GM12874 (cell line): Measurements from ENCODE around the gene PAX8.

ENCODE experiments used
- TF ChIP-seq, protein P1 (sequence below): IDR thresholded peaks from 2 replicates; pipeline ENCODE4 v1.5.1; 2011; ENCODE audit warnings: low read depth, mild to moderate bottlenecking, control low read depth, low read length, moderate library complexity; ENCODE audit not compliant: insufficient read depth

PAX8 gene

DNA sequence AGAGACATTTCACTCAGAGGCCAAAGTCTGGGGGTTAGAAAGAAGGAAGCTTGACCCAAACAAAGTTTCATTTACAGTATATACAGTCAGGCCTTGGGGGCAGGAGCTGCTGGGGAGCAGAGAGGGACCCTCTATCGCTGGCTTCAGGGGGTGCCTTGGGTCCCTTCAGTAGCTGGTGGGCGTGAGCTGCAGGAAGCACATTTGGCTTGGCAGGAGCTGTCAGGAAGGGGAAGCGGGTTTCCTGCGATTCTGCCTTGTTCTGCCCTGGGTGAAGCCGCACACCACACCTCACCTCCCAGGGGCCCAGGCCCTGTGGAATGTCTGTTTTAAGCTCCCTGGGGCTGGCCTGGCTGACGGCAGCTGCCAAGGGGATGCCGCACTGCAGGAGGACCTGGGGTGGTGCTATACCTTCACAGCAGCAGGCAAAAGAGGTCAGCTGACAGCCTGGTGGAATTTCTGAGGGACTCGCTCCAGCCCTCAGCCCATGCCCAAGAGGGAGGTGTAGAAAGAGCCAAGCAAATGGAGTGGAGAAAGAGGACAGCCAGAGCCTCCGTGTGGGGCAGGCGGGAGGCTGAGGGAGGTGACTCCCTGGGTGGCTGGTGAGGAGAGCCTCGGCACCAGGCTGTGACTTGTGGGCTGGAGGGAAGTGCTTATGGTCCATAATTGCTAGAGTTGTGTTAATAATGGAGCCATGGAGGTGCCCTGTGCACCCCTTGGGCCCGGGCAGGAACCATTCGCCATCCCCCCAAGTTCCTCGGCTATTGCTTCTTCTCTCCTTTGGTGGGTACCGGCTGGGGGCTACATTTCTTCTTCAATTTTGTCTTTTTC lies 61.1 kb downstream of the PAX8 start:
- TF ChIP-seq, protein P1, sequence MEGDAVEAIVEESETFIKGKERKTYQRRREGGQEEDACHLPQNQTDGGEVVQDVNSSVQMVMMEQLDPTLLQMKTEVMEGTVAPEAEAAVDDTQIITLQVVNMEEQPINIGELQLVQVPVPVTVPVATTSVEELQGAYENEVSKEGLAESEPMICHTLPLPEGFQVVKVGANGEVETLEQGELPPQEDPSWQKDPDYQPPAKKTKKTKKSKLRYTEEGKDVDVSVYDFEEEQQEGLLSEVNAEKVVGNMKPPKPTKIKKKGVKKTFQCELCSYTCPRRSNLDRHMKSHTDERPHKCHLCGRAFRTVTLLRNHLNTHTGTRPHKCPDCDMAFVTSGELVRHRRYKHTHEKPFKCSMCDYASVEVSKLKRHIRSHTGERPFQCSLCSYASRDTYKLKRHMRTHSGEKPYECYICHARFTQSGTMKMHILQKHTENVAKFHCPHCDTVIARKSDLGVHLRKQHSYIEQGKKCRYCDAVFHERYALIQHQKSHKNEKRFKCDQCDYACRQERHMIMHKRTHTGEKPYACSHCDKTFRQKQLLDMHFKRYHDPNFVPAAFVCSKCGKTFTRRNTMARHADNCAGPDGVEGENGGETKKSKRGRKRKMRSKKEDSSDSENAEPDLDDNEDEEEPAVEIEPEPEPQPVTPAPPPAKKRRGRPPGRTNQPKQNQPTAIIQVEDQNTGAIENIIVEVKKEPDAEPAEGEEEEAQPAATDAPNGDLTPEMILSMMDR: no peak

DNA sequence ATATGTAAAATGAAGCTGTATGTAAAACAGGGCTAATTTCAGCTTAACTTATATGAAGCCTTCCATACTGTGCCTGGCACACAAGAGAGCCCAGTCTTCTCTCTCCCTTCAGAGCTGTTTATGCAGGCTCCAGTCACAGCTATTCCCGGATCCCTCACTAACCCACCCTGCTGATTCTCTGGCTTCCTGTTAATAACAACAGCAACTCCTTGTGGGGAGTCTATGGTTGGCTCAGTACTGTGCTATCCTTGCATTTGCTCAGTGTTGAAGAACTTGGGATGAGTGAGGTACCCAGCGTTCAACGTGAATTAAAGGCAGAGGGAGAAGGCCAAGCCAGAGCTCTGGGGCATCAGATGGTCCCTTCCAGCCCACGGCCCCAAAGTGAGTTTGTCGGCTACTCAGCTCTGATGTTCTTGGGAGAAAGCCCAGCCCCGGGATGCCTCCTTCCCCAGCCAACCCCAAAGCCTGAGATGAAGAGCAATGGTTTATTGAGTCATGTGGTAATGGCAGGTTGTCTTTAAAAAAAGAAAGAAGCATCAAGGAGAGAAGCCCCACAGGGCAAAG lies 61.7 kb downstream of the PAX8 start:
- TF ChIP-seq, protein P1: no peak

DNA sequence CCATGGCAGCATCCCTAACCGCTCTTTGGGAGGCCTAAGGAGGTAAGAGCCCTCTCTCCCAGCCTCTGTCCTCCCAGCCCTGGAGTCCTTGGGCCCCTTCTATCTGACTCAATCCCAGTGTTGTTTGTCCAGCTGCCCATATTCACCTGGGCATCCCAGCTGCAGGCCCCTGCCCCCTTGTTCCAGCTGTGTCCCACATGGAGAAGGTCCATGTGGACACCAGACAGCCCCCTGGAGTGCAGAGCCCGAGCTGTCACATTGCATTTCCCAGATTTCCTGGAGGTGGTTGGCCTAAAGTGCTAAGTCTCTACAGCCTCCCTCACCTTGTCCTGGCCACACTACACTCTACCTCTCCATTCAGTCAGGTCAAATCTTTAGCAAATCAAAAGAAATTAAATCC lies 62.4 kb downstream of the PAX8 start:
- TF ChIP-seq, protein P1: no peak

DNA sequence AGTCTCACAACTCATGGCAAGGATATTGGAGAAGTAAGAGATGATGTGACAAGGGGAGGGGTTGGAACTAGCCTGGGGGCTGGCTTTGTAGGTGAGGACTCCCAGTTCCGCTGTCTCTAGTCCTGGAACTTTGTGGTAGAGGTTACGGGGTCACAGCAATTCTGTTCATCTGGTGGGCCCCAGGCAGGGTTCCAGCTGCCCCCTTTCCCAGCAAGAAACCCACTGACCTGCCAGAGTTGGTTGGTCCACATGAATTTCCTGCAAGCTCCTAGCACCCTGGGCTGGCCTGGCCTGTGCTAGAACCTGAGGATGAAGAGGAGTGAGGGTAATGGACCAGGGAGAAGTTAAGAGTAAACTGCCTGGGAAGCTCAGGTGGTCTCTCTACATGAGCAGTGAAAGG lies 63.7 kb downstream of the PAX8 start:
- TF ChIP-seq, protein P1: no peak

DNA sequence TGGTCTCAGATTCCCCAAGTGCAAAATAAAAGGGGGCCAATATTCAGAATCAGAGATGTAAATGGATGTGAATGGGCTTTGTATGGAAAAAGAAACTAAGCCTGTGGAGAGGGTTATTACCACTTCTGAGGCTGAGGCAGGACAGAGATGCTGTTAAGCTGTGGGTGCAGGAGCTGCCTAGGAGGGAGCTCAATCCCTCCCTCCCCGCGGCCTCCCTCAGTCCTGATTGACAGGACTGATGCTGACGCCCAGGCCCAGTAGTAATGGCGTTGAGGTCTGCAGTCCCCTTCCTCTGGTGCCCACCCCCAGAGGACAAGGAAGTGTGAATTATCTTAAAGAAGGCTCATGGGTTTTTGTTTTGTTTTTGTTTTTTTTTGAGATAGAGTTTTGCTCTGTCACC lies 64.6 kb downstream of the PAX8 start:
- TF ChIP-seq, protein P1: no peak

DNA sequence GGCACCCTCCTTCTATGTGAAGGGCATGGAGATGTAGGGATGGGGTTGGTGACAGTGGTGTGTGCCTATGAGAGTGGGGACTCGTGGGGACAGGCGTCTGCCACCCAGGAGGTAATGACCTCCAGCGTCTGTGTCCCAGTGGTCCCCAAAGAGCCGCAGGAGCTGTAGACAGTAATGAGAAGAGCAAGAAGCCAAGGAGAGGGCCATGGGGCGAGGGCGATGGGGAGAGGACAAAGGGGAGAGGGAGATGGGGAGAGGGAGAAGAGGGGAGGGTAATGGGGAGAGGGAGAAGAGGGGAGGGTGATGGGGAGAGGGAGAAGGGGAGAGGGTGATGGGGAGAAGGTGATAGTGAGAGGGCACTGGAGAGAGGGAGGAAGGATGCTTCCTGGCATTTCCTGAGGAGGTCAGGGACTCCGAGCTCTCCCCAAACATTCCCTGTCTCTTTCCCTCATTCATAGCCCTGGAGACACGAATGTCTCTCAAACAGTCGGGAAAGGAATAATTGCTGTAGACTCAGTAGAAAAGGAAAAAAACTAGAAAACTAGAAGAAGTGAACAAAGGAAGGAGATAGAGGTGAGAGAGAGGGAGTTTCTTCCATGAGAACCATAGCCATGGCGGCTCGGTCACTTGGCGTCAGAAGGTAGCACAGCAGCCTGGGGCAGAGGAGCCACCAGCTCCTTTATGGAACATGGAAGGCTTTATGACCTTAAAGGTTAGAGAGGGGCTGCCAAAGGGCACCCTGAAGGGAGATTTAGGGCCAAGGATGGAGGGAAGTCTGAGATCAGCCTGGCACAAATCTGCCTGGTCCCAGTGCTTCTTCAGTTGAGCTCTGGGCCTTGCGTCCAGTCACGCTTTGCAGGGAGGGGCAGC lies 65.4 kb downstream of the PAX8 start:
- TF ChIP-seq, protein P1: no peak
